ENCODE data around the gene HAUS8.
"Not testable (repeated sequence)": the region's sequence is repeated elsewhere in the genome, so short reads cannot be mapped to it uniquely, and the experiment has no call there.

The HAUS8 gene

DNA sequence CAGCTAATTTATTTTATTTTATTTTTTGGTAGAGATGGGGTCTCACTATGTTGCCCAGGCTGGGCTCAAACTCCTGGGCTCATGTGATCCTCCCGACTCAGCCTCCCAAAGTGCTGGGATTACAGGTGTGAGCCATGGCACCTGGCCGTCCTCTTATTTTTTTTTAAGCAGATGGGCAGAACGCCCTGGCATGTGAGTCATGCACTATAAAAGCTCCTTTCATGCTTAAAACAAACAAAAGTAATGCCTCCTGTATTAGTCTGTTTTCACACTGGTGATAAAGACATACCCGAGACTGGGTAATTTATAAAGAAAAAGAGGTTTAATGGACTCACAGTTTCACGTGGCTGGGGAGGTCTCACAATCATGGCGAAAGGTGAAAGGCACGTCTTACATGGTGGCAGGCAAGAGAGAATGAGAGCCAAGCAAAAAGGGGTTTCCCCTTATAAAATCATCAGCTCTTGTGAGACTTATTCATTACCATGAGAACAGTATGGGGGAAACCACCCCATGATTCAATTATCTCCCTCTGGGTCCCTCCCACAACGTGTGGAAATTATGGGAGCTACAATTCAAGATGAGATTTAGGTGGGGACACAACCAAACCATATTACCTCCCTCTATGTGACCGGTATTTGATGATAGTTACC is 60.9 kb downstream of the HAUS8 start:
- not testable (repeated sequence) for H3K27ac ChIP-seq, H3K4me3 ChIP-seq

GRCh38 chr19:17011485-17011884 is 63.8 kb downstream of the HAUS8 start:
- H3K4me3 ChIP-seq, result no peak overlapping the region

DNA sequence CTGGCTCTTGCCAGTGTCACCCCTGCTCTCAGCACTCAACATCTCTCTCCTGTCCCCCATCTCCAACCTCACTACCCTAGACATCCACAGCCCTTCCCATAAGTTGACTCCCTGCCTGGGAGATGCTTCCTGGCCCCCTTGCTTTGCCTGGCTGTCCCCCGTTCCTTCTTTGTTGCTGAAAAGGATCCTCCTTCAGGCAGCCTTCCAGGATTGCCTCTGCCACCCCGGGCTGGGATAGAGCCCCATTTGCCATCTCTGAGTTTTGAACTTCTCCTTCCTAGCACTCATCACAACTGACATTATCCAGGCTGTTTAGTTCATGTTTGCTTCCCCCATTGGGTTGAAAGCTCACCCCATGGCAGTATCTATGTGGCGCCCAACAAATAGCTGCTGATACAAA is 68.7 kb downstream of the HAUS8 start:
- Histone ChIP-seq H3K27ac (no peak overlapping the region), H3K4me3 (no peak overlapping the region)

More at GRCh38 chr19:17011485-17011884, 63.8 kb downstream of the HAUS8 start:
- no peak overlapping the region for H3K27ac ChIP-seq

DNA sequence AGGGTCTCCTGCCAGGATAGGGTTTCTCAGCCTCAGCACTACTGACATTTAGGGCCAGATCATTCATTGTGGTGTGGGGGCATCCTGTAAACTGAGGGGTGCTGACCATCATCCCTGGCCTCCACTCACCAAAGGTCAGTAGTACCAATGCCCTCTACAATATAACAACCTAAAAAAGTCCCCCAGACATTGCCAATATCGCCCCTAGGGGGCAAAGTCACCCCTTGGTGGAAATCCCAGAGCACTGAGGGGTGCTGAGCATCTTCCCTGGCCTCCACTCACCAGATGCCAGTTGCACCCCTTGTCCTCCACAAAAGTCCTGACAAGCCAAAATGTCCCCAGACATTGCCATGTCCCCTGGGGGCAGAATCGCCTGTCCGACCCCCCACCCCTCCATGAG is 70.3 kb downstream of the HAUS8 start:
- Histone ChIP-seq H3K27ac (no peak overlapping the region), H3K4me3 (no peak overlapping the region)

DNA sequence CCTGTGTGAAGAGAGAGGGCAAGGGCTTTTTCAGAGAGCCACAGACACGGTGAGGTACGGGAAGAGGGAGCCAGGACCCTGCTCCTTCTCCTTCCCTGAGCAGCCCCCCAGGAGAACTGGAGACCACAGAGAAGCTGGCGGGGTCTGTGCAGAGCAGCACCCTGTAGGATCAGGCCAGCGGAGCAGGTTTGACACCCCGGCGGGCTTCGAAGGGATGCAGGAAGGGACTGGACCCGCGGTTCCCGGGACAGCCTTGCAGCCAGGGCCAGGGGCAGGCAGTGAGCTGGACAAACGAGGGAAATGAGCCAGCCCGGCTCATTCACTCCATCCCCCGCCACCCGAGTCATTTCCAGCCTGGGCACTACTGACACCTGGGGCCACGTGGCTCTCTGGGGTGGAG is 70.9 kb downstream of the HAUS8 start:
- Histone ChIP-seq H3K4me3 (no peak overlapping the region), H3K27ac (no peak overlapping the region)

GRCh38 chr19:17002455-17002854 is 72.8 kb downstream of the HAUS8 start:
- H3K4me3 ChIP-seq, result no peak overlapping the region

GRCh38 chr19:17001603-17002183 is 73.6 kb downstream of the HAUS8 start:
- Histone ChIP-seq H3K27ac (peak overlapping the region in 1 of 21 experiments; percentile 75), H3K4me3 (no peak overlapping the region)

More at GRCh38 chr19:17002455-17002854, 72.8 kb downstream of the HAUS8 start:
- H3K27ac ChIP-seq, result no peak overlapping the region
